ENCODE data around the gene TMEM184B. TPM values are rescaled to one million over a fixed set of nuclear protein-coding genes. Genes with fewer than 3 reads are reported as not detected.

Gene TMEM184B
- polyA plus RNA-seq, 1 donor from 2014 or later = 5.9 TPM

DNA sequence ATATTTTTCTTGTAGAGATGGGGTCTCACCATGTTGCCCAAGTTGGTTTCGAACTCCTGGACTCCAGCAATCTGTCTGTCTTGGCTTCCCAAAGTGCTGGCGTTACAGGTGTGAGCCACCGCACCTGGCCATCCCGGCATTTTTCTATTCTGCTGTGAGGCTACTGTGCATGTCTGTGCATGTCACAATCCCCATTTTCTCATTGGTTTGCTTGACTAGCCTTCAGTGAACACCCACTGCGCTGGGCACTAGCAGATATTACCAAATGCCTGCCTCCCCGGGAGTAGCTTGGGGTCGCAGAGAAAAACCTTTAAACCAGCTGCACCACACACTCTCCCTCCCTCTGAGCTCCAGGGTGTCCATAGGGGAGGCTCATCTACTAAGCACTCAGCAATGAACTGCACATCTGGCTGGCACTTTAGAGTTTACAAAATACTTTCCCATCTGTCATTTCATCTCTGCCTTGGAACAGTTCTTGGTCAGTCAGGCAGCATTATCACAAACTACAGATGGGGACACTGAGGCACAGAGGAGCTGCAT, 39.5 kb upstream of the TMEM184B start:
- Mint-ChIP-seq H3K9me3 (no peaks in the 10 kb centered on the region), H3K4me1 (peaks cover 50 to 65% (median 59%) of the 10 kb centered on the region in 3 donors), H3K27me3 (no peaks in the 10 kb centered on the region), H3K27ac (peak overlapping the region; percentile 77 to 100 (median 94)), H3K36me3 (no peaks in the 10 kb centered on the region), H3K4me3 (peak overlapping the region in 1 of 4 donors; percentile 99)

DNA sequence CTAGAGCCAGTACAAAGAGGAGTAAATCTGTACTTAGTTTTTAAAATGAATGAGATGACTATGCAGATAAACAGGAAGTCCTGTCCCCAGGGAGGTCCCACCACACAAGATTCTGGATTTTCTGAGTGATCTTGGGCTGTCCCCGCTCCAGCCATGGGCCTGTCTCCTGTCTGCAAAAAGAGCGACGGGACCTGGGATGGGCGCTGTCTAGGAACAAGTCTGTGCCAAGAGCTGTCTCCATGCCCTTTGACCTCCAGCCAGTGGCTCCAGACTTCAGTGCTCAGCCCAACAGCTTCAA, 38.5 kb upstream of the TMEM184B start:
- H3K4me1 Mint-ChIP-seq = peaks cover 54 to 65% (median 60%) of the 10 kb centered on the region in 3 donors
- H3K27me3 Mint-ChIP-seq = no peaks in the 10 kb centered on the region
- H3K36me3 Mint-ChIP-seq = no peaks in the 10 kb centered on the region
- H3K9me3 Mint-ChIP-seq = no peaks in the 10 kb centered on the region
- H3K27ac Mint-ChIP-seq = peak overlapping the region; percentile 81 to 100 (median 90)
- H3K4me3 Mint-ChIP-seq = peak overlapping the region in 3 of 4 donors; percentile 55 to 81 (median 60)

DNA sequence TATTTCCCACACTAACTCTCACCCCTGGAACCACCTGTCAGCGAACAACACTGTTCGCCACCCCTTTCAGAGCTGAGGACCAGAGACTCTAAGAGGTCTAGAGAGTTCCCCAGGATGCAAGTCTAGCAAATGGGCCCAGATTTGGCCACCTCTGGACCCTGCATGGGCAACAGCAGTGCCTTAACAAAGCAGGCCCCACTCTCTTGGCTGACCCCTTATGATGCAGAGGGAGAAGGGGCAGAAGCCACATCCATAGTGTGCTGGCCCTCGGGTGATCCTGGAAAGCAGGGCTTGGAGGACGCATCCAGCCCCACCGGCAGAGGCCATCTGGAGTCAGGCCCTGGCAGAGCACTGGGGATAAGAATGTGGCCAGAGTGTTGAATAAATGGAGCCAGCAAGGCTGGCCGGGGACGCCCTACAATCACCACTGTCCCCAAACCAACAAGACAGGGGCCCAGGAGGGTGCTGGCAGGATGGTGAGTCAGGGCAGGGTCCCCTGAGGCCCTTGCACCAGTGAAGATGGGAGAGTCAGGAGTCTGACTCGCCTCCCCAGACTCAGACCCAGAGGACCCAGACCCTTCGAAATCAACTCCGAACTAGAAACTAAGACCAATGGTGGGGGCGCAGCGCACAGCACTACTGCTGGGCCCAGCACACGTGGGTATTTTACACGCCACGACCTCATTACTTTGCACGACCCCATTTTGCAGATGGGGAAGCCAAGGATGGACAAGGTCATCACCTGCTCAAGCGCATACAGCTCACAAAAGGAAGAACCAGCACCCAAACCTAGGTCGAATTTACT, 37.9 kb upstream of the TMEM184B start:
- H3K9me3 Mint-ChIP-seq = no peaks in the 10 kb centered on the region
- H3K36me3 Mint-ChIP-seq = no peaks in the 10 kb centered on the region
- H3K27ac Mint-ChIP-seq = peak overlapping the region; percentile 81 to 100 (median 90)
- no peaks in the 10 kb centered on the region for H3K27me3 Mint-ChIP-seq
- H3K4me3 Mint-ChIP-seq = peak overlapping the region in 3 of 4 donors; percentile 23 to 81 (median 60)
- H3K4me1 Mint-ChIP-seq = peaks cover 57 to 66% (median 60%) of the 10 kb centered on the region in 3 donors

DNA sequence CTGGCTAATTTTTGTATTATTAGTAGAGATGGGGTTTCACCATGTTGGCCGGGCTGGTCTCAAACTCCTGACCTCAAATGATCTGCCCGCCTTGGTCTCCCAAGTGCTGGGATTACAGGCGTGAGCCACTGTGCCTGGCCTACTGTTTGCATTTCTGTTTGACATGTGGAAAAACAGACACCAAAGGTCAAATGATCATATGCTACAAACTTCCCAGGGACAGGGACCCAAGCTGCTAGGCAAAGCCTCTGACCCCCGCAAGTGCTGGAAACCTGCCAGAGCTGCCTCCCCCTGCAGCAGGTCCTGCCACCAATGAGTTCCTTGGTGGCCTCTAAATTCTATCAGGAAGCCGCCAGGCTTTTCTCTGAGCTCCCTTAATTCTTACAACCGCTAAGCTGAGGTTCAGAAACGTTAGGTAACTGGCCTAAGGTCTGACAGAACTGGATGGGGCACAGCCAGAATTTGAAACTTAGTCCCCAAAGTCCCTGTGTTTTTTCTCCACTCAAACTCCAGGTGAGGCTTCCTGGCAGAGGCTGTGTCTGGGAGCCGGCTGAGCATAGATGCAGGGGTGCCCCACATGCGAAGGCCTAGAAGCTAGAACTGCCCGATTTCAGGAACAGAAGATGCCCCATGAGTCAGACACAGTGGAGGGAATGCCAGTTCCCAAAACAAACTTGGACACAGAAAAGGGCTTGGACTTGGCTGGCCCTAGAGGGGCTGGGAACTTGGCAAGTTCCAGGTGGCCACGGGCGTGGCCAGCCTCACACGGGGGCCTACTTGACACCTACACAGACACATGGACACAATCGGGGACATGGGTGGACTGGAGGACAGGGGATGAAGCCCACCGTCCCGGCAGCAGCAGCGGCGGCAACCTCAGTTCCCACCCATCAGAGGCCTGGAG, 37.1 kb upstream of the TMEM184B start:
- H3K4me3 Mint-ChIP-seq = peak overlapping the region in 1 of 4 donors; percentile 13
- no peaks in the 10 kb centered on the region for H3K27me3 Mint-ChIP-seq
- peak overlapping the region; percentile 45 to 100 (median 76) for H3K27ac Mint-ChIP-seq
- H3K4me1 Mint-ChIP-seq = peaks cover 55 to 66% (median 58%) of the 10 kb centered on the region in 3 donors
- H3K36me3 Mint-ChIP-seq = peaks cover 2% of the 10 kb centered on the region
- H3K9me3 Mint-ChIP-seq = no peaks in the 10 kb centered on the region

DNA sequence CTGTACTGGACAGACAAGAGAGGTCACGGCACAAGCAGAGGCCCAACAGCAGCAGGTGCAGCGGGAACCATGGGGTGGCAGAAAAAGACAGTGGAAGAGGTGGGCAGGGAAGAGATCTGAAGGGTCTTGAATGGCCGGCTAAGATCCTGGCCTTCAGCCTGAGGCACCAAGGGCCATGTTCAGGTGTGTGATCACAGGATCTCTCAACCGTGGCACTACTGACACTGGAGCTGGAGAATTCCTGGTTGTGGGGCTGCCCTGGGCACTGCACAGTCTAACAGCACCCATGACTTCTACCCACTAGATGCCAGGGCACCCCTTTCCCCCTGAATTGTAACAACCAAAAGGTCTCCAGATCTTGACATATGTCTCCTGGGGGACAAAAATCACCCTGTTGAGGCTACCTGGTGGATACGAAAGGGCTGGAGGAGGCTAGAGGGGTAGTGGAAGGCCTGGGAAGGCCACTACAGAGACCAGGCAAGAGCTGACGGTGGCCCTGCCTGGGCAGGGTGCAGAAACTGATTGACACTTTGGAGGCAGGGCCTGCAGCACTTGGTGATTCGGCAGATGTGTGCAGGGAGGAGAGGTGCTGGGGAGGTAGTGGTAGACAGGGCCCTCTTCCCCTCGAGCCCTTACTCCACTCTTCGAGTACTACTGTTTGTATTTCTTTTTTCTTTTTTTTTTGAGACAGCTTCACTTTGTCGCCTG, 36.1 kb upstream of the TMEM184B start:
- H3K9me3 Mint-ChIP-seq = no peaks in the 10 kb centered on the region
- H3K27me3 Mint-ChIP-seq = no peaks in the 10 kb centered on the region
- peak overlapping the region in 2 of 3 donors; percentile 19 to 47 for H3K27ac Mint-ChIP-seq
- peaks cover 46 to 60% (median 48%) of the 10 kb centered on the region in 3 donors for H3K4me1 Mint-ChIP-seq
- H3K36me3 Mint-ChIP-seq = peaks cover 2% of the 10 kb centered on the region
- H3K4me3 Mint-ChIP-seq = no peak overlapping the region

DNA sequence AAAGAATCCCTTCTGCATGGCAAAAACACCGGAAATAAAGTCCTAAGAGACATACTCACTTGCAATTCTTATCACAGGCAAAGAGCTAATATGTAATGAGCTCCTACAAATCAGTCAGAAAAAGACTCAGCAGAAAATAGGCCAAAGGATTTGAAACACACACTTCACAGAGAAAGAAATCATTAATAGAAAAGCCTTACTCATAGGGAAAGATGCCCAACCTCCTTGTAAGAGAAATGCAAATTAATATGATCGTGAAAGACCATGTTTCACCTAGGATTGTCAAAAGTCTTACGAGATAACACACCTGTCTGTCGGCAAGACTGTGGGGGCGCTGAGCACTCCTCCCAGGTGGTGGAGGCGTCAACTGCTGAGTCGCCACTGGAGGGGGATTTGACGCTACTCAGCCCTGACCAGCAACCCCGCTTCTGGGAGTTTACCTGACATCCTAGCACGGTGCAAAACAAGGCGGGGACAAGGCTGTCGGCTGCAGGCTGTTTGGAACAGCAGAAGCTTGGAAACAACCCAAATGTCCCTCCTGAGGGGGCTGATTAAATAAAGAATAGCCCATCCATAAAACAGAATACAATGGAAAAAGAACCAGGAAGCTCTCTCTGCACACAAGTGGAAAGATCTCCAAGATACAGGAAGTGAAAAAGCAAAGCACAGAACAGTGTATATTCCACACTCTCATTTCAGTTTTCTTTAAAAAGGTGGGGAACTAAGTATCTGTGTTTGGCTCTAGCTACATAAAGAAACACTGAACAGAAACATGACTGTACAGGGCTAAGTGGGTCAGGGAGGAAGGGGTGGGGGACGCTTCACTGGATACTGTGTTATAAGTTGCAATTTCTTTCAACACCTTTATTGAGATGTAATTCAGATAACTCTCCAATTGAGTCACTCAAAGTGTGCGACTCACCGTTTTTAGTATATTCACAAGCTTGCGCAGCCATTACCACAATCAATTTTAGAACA, 33.0 kb upstream of the TMEM184B start:
- Mint-ChIP-seq H3K9me3 (no peaks in the 10 kb centered on the region), H3K36me3 (peaks cover 4% of the 10 kb centered on the region), H3K4me3 (peak overlapping the region; percentile 64 to 92 (median 74)), H3K27ac (peak overlapping the region; percentile 83 to 89 (median 88)), H3K27me3 (no peaks in the 10 kb centered on the region), H3K4me1 (peaks cover 18 to 30% (median 19%) of the 10 kb centered on the region in 3 donors)

DNA sequence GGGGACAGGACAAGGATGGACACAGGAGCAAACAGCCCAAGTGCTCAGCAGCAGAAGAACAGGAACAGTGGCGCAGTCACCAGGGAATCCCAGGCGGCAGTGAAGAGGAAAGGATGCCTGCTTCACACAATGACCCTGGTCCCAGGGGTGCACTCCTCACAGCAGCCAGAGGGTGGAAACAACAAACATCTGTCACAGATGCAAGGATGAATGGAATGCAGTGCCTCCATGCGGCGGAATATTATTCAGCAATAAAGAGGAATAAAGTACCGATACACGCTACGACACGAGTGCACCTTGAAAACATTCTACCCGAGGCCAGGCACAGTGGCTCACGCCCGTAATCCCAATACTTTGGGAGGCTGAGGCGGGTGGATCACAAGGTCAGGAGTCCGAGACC, 31.7 kb upstream of the TMEM184B start:
- Mint-ChIP-seq H3K9me3 (no peaks in the 10 kb centered on the region), H3K27ac (no peak overlapping the region), H3K4me1 (peaks cover 16 to 24% (median 17%) of the 10 kb centered on the region in 3 donors), H3K4me3 (peak overlapping the region in 1 of 4 donors; percentile 54), H3K36me3 (peaks cover 4% of the 10 kb centered on the region), H3K27me3 (no peaks in the 10 kb centered on the region)

DNA sequence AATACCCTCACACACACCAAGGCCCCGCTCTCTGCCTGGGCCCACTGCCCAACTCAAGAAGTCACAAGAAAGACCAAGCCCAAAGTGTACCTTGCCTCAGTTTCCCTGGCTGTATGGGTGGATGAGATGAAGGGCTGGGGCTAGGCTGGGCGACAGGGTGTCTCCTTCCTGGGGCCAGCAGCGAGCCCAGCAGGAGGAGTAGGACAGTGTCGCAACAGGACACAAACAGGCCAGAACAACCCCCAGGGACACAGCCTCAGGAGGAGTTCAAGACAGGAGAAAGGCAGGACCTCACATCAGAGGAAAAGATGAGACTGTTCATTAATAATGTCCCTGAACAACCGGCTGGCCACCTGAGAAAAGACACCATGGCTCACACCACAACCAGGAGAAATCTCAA, 31.2 kb upstream of the TMEM184B start:
- H3K9me3 Mint-ChIP-seq = no peaks in the 10 kb centered on the region
- H3K27me3 Mint-ChIP-seq = no peaks in the 10 kb centered on the region
- H3K4me3 Mint-ChIP-seq = peak overlapping the region in 1 of 4 donors; percentile 41
- peaks cover 5% of the 10 kb centered on the region for H3K36me3 Mint-ChIP-seq
- peaks cover 16 to 24% (median 17%) of the 10 kb centered on the region in 3 donors for H3K4me1 Mint-ChIP-seq
- H3K27ac Mint-ChIP-seq = no peak overlapping the region

DNA sequence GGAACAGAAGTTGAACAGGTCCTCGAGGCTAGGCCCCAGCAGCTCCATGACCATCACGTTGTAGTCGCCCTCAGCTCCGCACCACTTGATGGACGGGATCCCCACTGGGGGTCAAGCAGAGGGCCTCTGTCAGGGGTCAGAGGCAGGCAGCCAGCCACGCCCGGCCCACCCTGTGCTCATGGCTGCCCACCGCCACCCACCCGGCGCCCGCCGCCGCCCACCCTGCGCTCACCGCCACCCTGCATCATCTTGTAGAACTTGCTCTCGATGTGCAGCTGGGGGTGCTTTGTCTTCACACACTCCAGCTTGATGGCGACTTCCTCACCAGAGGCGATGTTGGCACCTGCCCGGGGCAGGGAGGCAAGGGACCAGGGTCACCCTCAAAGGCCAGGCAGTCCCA, 30.1 kb upstream of the TMEM184B start:
- peaks cover 16 to 17% (median 17%) of the 10 kb centered on the region in 3 donors for H3K4me1 Mint-ChIP-seq
- no peaks in the 10 kb centered on the region for H3K9me3 Mint-ChIP-seq
- H3K27ac Mint-ChIP-seq = peak overlapping the region in 1 of 3 donors; percentile 47
- no peak overlapping the region for H3K4me3 Mint-ChIP-seq
- H3K27me3 Mint-ChIP-seq = no peaks in the 10 kb centered on the region
- H3K36me3 Mint-ChIP-seq = peaks cover 7% of the 10 kb centered on the region

DNA sequence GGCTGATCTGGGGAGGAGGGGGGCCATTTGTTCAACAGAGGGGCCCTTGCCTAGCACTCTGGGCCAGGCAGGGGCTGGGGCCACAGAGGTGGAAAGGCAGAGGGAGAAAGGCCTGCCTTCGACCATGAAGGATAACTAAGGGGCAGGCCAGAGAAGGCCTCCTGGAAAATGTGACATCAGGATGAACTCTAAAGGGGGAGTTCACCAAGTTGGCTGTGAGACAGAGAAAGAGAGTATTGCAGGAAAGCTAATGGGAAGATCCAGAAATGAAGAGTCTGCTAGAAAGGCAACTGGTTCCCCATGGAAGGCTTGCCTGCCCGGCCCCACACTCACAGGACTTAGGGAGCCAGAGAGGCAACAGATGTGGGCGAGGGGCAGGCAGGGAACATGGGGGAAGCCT, 28.1 kb upstream of the TMEM184B start:
- Mint-ChIP-seq H3K27me3 (no peaks in the 10 kb centered on the region), H3K9me3 (no peaks in the 10 kb centered on the region), H3K36me3 (peaks cover 7% of the 10 kb centered on the region), H3K4me1 (peaks cover 7 to 12% (median 8%) of the 10 kb centered on the region in 3 donors), H3K27ac (peak overlapping the region in 1 of 3 donors; percentile 19), H3K4me3 (no peak overlapping the region)

DNA sequence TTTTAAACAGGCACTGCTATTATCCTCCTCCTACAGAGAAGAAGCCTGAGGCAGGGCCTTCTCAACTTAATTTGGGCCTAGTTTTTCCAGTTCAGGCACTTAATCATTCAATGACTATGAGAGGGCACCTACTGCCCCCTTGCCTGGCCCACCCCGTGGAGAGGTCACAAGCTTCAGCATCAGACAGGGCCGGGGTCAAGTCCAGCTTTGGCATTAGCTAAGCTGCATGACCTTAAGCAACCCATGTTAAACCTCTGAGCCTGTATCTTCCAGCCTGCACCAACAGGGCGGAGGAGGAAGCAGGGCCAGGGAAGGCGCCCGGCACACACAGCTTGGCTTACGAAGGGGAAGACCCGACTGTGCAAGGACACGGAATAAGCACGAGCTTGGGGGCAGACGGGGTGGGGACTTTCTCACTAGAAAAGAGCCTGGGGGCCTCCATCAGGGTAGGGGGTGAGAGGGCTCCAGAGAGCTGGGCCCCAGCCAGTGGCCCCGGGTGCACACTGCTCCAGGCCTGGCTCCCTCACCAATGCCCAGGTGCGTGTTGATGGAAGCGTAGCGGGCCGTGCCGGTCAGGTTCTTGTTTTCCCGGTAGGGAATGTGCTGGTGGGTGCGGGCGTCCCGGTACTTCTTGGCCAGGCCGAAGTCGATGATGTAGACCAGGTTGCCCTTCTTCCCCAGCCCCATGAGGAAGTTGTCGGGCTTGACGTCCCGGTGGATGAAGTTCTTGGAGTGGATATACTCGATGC, 27.6 kb upstream of the TMEM184B start:
- Mint-ChIP-seq H3K4me3 (no peak overlapping the region), H3K9me3 (no peaks in the 10 kb centered on the region)

DNA sequence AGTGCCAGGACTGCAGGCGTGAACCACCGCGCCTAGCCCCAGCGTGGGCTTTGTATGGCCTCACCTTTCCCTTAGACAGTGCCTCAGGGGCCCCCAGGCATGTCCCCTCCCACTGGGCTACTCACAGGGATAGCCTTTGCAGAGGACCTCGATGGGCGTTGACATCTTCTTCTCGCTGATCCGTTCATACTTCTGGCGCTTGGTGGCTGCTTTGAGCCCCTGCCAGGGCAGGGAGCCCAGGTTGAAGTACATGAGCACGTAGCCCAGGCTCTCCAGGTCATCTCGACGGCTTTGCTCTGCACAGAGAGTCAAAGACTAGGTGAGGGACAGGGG, 26.9 kb upstream of the TMEM184B start:
- Mint-ChIP-seq H3K4me1 (peaks cover 0 to 2% (median 0%) of the 10 kb centered on the region in 3 donors), H3K27ac (no peak overlapping the region), H3K9me3 (no peaks in the 10 kb centered on the region), H3K4me3 (no peak overlapping the region), H3K36me3 (peaks cover 5% of the 10 kb centered on the region), H3K27me3 (no peaks in the 10 kb centered on the region)

More for the DNA sequence above, 27.6 kb upstream of the TMEM184B start:
- Mint-ChIP-seq H3K27me3 (no peaks in the 10 kb centered on the region), H3K27ac (peak overlapping the region in 1 of 3 donors; percentile 25), H3K4me1 (peaks cover 1 to 6% (median 3%) of the 10 kb centered on the region in 3 donors), H3K36me3 (peaks cover 6% of the 10 kb centered on the region)
